ENCODE data around the gene ZBTB20. TPM values are rescaled to one million over a fixed set of nuclear protein-coding genes. Genes with fewer than 3 reads are reported as not detected.

The ZBTB20 gene
- total RNA-seq, 1 experiment from 2014 or later = 12.8 TPM

DNA sequence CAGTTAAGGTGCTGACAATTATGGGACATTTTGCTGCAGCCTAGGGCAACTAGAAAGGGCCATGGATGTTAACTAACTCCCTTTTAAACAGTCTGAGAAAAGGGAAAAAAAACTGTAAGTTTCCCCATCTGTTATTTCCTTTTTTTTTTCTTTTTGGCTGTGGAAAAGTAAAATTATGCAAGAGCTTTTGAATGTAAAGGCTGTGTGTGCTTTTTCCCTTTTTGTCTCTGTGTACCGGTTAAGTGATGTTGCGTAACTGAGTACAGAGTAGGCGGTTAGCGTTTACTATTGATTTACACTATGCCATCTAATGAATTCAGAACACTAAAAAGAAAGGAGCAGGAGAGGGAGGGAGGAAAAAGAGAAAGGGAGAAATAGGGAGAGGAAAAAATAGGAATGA, 449.7 kb downstream of the ZBTB20 start:
- Mint-ChIP-seq H3K27ac (ENCODE audit: unreplicated experiment) (no peak overlapping the region), H3K4me3 (ENCODE audit: unreplicated experiment) (no peak overlapping the region), H3K27me3 (ENCODE audit: insufficient read depth, unreplicated experiment) (no peaks in the 10 kb centered on the region), H3K36me3 (ENCODE audit: insufficient read depth, unreplicated experiment) (no peaks in the 10 kb centered on the region), H3K4me1 (ENCODE audit: low read depth, unreplicated experiment) (peaks cover 7% of the 10 kb centered on the region), H3K9me3 (ENCODE audit: unreplicated experiment) (no peaks in the 10 kb centered on the region)
- Histone ChIP-seq H3K36me3 (ENCODE audit: control insufficient read depth, insufficient read depth, low read length) (no peaks in the 10 kb centered on the region), H3K4me3 (ENCODE audit: low read depth, low read length) (no peak overlapping the region), H3K4me1 (no peaks in the 10 kb centered on the region; the same call in 1 of the 2 replicates), H3K9me3 (no peaks in the 10 kb centered on the region), H3K27me3 (replicated peaks; ENCODE audit: control insufficient read depth, insufficient read depth, low read length) (no peaks in the 10 kb centered on the region)
- CTCF ChIA-PET = no interaction called here
- no TSS peak for BruUV-seq (replicated peaks)
- POLR2A ChIA-PET = interaction anchor here (0.5 kb wide), 1 partner anchor 246 kb away, joined by 4 read pairs; no protein-coding TSS in a partner anchor
- DNase-seq = no peak
- TF ChIP-seq, protein P1, sequence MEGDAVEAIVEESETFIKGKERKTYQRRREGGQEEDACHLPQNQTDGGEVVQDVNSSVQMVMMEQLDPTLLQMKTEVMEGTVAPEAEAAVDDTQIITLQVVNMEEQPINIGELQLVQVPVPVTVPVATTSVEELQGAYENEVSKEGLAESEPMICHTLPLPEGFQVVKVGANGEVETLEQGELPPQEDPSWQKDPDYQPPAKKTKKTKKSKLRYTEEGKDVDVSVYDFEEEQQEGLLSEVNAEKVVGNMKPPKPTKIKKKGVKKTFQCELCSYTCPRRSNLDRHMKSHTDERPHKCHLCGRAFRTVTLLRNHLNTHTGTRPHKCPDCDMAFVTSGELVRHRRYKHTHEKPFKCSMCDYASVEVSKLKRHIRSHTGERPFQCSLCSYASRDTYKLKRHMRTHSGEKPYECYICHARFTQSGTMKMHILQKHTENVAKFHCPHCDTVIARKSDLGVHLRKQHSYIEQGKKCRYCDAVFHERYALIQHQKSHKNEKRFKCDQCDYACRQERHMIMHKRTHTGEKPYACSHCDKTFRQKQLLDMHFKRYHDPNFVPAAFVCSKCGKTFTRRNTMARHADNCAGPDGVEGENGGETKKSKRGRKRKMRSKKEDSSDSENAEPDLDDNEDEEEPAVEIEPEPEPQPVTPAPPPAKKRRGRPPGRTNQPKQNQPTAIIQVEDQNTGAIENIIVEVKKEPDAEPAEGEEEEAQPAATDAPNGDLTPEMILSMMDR (IDR thresholded peaks at IDR 0.05; ENCODE audit: insufficient read depth in 1 of 2, low read depth in 1 of 2, low read length in 1 of 2, severe bottlenecking in 1 of 2, unreplicated experiment in 1 of 2) = no peak
- intact Hi-C loops (cut with micrococcal nuclease; ENCODE audit: unreplicated experiment) = loop anchor here (5.0 kb wide), 1 partner anchor 280 kb away; no protein-coding TSS in a partner anchor

DNA sequence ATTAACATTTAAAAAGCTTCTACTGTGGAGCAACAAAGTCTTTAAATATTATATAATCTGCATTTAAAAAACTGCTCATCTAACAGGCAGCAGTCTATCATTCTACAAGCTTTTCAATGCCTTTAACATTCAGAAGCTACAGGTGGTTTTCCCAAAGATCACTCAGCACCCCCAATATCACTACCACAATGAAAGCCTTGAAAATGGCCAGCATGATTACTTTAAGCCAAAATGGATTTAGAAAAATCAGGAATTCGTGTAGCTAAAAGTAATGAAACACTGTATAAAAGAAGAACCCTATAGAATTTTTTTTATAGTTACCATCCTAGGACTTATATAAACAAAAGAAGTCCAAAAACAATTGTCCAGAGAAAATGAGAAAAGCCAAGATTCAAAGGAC, 452.8 kb downstream of the ZBTB20 start:
- Mint-ChIP-seq H3K27ac (ENCODE audit: unreplicated experiment) (no peak overlapping the region), H3K9me3 (ENCODE audit: unreplicated experiment) (no peaks in the 10 kb centered on the region), H3K4me3 (ENCODE audit: unreplicated experiment) (no peak overlapping the region), H3K4me1 (ENCODE audit: low read depth, unreplicated experiment) (peaks cover 7% of the 10 kb centered on the region), H3K36me3 (ENCODE audit: insufficient read depth, unreplicated experiment) (peaks cover 8% of the 10 kb centered on the region), H3K27me3 (ENCODE audit: insufficient read depth, unreplicated experiment) (no peaks in the 10 kb centered on the region)
- TF ChIP-seq, protein P1 (IDR thresholded peaks at IDR 0.05; ENCODE audit: insufficient read depth in 1 of 2, low read depth in 1 of 2, low read length in 1 of 2, severe bottlenecking in 1 of 2, unreplicated experiment in 1 of 2) = no peak
- DNase-seq = no peak
- no peaks in the 10 kb centered on the region for H3K36me3 ChIP-seq (ENCODE audit: control insufficient read depth, insufficient read depth, low read length)
- no peaks in the 10 kb centered on the region for H3K27me3 ChIP-seq (replicated peaks; ENCODE audit: control insufficient read depth, insufficient read depth, low read length)
- ChIA-PET CTCF (no interaction called here), POLR2A (no interaction called here)
- H3K4me3 ChIP-seq (ENCODE audit: low read depth, low read length) = no peak overlapping the region
- H3K4me1 ChIP-seq = no peaks in the 10 kb centered on the region; the same call in 1 of the 2 replicates
- intact Hi-C loops (cut with micrococcal nuclease; ENCODE audit: unreplicated experiment) = no loop called here
- H3K9me3 ChIP-seq = no peaks in the 10 kb centered on the region
- no TSS peak for BruUV-seq (replicated peaks)

DNA sequence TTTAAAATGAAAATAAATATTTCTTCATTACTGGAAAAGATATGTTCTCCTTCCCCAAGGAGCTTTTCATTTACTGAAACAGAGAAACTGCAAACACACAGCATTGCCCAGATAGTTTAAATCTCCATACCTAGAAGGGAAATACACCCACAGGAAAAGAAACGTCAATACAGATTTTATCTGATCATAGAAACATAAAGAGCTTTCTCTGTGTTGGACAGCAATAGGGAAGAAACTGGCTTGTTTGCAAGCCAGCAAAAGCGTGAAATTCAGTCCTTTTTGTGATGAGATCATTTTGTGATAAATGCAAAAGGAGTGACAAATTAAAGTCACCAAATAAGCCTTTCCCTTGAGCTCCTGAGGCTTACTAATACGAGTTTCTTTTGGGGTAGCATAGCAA, 455.2 kb downstream of the ZBTB20 start:
- Histone ChIP-seq H3K4me3 (ENCODE audit: low read depth, low read length) (no peak overlapping the region), H3K36me3 (ENCODE audit: control insufficient read depth, insufficient read depth, low read length) (no peaks in the 10 kb centered on the region), H3K27me3 (replicated peaks; ENCODE audit: control insufficient read depth, insufficient read depth, low read length) (no peaks in the 10 kb centered on the region), H3K9me3 (no peaks in the 10 kb centered on the region), H3K4me1 (no peaks in the 10 kb centered on the region)
- TF ChIP-seq, protein P1 (IDR thresholded peaks at IDR 0.05; ENCODE audit: insufficient read depth in 1 of 2, low read depth in 1 of 2, low read length in 1 of 2, severe bottlenecking in 1 of 2, unreplicated experiment in 1 of 2) = no peak
- no peak overlapping the region for H3K4me3 Mint-ChIP-seq (ENCODE audit: unreplicated experiment)
- POLR2A ChIA-PET = no interaction called here
- CTCF ChIA-PET = interaction anchor here (0.5 kb wide), 1 partner anchor 358 kb away, joined by 3 read pairs; no protein-coding TSS in a partner anchor
- BruUV-seq (replicated peaks) = no TSS peak
- H3K4me1 Mint-ChIP-seq (ENCODE audit: low read depth, unreplicated experiment) = peaks cover 7% of the 10 kb centered on the region
- peaks cover 15% of the 10 kb centered on the region for H3K36me3 Mint-ChIP-seq (ENCODE audit: insufficient read depth, unreplicated experiment)
- H3K27me3 Mint-ChIP-seq (ENCODE audit: insufficient read depth, unreplicated experiment) = no peaks in the 10 kb centered on the region
- no peak overlapping the region for H3K27ac Mint-ChIP-seq (ENCODE audit: unreplicated experiment)
- intact Hi-C loops (cut with micrococcal nuclease; ENCODE audit: unreplicated experiment) = no loop called here
- no peaks in the 10 kb centered on the region for H3K9me3 Mint-ChIP-seq (ENCODE audit: unreplicated experiment)
- DNase-seq = no peak

All from Caco-2 (cell line).